GM23248 (cell line): ENCODE results near the gene PTPN14.

Experiments used
- EZH2 ChIP-seq: fragments of 200-600 bp; sonication (generic); IDR thresholded peaks from 2 replicates; pipeline ENCODE4 v1.6.1; 2018; ENCODE audit warnings: antibody characterized with exemption, mild to moderate bottlenecking; ENCODE audit not compliant: insufficient read depth, poor library complexity, severe bottlenecking
- EZH2phosphoT487 ChIP-seq: fragments of 200-600 bp; sonication (generic); IDR thresholded peaks from 2 replicates; pipeline ENCODE4 v1.6.1; 2018; ENCODE audit warnings: antibody characterized with exemption, moderate library complexity, mild to moderate bottlenecking, low read depth; ENCODE audit not compliant: insufficient read depth

- TF ChIP-seq EZH2 = no peak
- no peak for TF ChIP-seq EZH2phosphoT487
Measured at GRCh38 chr1:214328770-214329469, 222.5 kb downstream of the PTPN14 start.
